GM13976 (cell line): ENCODE measurements around the gene ATG10.

Experiments
- DNase-seq: peaks from one replicate; pipeline ENCODE4 v3.0.0; 2012; ENCODE audit warnings: low spot score
- in situ Hi-C: fragments of 300-500 bp; cut with MboI; formaldehyde crosslinking; loops from one replicate; pipeline ENCODE4 v1.12.0; 2022; ENCODE audit warnings: low sequenced_read_pairs, mixed read lengths, inconsistent platforms; ENCODE audit not compliant: unreplicated experiment
- TF ChIP-seq, protein P1 (sequence below): IDR thresholded peaks from 2 replicates; pipeline ENCODE4 v1.5.1; 2012; ENCODE audit warnings: borderline replicate concordance, mild to moderate bottlenecking; ENCODE audit not compliant: insufficient read depth; ENCODE audit errors: extremely low read depth, missing control alignments, control extremely low read depth

Gene ATG10

DNA sequence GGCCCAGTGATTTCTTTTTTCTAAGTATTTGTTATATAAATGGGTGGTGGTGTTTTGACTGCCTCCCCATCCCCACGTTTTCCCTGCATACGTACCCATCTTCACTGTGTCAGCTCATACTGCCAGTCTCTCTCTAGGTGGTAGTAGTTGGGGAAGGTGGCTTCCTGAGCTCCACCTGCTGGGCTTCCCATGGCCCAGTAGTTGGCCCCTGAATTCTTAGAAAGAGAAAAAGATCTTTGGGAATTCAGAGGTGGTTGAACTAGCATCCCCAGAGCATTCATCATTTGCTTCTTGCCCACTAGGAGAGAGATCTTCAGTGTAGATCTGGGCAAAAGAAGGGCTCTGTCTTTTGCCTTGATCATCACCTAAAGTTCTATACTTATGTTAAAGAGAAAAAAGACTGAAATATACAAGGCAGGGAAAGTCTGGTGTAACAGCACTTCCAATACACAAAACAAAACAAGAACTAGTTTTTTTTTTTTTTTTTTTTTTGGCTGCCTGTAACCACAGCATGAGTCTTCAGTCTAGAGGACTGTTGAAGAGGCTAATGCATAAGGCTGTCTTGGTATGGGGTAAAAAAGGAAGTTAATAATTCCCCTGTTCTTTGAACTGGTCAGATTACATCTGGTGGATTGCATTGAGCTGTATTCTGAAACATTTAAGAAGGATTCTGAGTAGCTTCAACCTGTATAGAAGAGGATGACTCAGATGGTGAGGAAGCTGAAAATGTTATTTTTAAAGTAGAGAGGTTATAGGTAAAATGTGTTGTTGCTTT is 128.7 kb downstream of the ATG10 start:
- peak; percentile 34 for DNase-seq
- TF ChIP-seq, protein P1, sequence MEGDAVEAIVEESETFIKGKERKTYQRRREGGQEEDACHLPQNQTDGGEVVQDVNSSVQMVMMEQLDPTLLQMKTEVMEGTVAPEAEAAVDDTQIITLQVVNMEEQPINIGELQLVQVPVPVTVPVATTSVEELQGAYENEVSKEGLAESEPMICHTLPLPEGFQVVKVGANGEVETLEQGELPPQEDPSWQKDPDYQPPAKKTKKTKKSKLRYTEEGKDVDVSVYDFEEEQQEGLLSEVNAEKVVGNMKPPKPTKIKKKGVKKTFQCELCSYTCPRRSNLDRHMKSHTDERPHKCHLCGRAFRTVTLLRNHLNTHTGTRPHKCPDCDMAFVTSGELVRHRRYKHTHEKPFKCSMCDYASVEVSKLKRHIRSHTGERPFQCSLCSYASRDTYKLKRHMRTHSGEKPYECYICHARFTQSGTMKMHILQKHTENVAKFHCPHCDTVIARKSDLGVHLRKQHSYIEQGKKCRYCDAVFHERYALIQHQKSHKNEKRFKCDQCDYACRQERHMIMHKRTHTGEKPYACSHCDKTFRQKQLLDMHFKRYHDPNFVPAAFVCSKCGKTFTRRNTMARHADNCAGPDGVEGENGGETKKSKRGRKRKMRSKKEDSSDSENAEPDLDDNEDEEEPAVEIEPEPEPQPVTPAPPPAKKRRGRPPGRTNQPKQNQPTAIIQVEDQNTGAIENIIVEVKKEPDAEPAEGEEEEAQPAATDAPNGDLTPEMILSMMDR: peak; percentile 7
- in situ Hi-C loops: no loop called here

DNA sequence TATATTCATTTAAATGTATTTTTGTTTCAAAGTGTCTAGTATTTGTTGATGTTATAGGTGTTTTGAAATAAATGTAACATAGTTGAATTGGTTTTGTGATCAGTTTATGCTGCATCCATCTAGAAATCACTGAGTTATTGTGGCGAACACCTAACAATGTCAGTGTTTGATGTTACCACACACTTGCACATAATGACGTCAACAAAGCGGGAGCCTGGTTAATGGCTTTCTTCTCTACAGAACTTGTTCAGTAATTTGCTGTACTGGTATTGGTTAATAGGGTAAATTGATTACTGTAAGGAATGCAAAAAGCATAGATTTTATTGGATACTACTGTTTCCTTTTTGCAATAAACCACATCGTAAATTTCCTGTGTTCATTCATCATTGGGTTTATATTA is 133.0 kb downstream of the ATG10 start:
- TF ChIP-seq, protein P1: no peak
- in situ Hi-C loops: no loop called here
- DNase-seq: no peak

DNA sequence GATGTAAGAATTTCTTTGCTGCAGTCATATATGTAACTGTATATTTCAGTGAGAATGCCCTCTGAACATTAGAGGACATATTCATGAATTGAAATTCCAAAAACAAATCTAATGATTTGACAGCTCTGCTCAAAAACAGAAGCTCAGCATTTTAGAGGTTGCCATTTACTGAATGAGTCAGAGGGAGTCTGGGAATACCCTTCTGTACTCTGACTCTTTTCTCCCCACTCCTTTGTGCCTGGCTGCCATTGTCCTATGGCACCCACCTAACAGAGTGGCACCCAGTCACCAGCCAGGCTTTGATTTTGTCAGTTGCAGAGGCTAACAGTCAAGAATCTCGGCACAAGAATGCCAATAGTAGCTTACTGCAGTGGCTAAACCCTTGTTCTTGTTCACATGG is 133.6 kb downstream of the ATG10 start:
- DNase-seq: no peak
- in situ Hi-C loops: no loop called here
- TF ChIP-seq, protein P1: no peak

DNA sequence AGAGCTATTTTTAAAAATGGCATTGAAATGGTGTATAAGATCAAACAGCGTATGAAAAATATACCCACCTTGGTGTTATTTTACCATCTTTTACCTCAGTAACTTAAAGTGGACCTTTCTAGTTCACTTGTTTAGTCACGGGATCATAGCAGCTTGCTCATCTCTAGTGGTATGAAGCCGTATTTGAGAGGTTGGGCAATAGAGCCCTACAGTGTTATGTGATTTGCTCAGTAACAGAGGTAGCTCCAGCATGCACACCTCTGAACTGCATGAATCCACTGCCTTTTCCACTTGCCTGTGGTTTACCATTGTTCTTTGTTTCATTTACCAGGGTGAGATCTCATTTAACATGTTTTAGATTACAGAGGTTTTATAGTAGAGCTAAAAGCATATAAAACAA is 134.4 kb downstream of the ATG10 start:
- TF ChIP-seq, protein P1: no peak
- DNase-seq: no peak
- in situ Hi-C loops: no loop called here

DNA sequence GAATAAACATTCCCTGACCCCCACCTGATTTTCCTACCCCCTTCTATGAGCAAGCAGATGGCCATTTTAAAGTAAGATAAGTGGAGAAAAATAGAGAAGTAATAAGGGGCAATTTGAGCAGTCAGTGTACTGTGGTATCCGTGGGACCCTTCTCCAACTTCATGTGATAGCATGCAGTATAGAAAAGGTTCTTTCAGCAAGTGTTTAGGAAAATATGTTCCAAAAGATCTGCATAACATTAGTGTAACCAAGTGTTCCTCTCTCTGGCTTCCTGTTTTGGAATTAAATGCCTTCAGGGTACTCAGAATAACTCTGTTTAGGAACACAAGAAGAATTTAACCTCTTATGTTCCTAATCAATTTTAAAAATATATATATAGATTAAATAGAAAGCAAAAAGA is 134.9 kb downstream of the ATG10 start:
- in situ Hi-C loops: no loop called here
- TF ChIP-seq, protein P1: no peak
- no peak for DNase-seq

DNA sequence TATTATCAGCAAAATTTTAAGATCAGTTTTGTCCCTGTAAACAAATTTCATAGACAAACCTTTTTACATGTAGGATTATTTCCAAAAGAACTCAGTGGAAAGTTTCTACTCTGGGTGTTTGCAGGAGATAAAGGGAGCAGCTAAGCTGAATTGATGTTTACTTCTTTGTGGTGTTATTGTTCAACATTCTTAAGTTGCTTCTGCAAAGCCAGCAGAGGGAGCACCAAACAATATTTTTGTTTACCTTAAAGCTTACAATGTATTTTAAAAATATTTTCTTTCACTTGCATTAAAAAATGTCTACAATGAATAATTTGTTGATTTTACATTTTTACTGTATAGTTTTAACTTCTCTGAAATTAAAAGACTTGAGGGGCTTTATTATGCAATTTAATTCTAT is 135.4 kb downstream of the ATG10 start:
- TF ChIP-seq, protein P1: peak; percentile 35
- DNase-seq: no peak
- in situ Hi-C loops: no loop called here
